Stimulated activated naive CD8-positive, alpha-beta T cell treated with anti-CD3 and anti-CD28 coated beads, Interleukin-15, Interleukin-2, amounts not matched to agents 100 ng/mL and 50 ng/mL, for 24 hours (primary cell): ENCODE measurements around the gene ARR3.
"Not testable (repeated sequence)": the region's sequence is repeated elsewhere in the genome, so short reads cannot be mapped to it uniquely, and the experiment has no call there.

Experiments used
- H3K27ac Mint-ChIP-seq: one replicate; pipeline ENCODE4 v1.8.0; 2021; ENCODE audit warnings: mild to moderate bottlenecking, mixed read lengths
- H3K27me3 Mint-ChIP-seq: one replicate; pipeline ENCODE4 v1.8.0; 2021; ENCODE audit warnings: mixed read lengths
- H3K36me3 Mint-ChIP-seq: one replicate; pipeline ENCODE4 v1.8.0; 2021; ENCODE audit warnings: low read depth, mixed read lengths
- H3K4me1 Mint-ChIP-seq: one replicate; pipeline ENCODE4 v1.8.0; 2021; ENCODE audit warnings: low read depth, mixed read lengths
- H3K4me3 Mint-ChIP-seq: one replicate; pipeline ENCODE4 v1.8.0; 2021; ENCODE audit warnings: mild to moderate bottlenecking, mixed read lengths
- H3K9me3 Mint-ChIP-seq: one replicate; pipeline ENCODE4 v1.8.0; 2021; ENCODE audit warnings: mixed read lengths

ARR3 gene

DNA sequence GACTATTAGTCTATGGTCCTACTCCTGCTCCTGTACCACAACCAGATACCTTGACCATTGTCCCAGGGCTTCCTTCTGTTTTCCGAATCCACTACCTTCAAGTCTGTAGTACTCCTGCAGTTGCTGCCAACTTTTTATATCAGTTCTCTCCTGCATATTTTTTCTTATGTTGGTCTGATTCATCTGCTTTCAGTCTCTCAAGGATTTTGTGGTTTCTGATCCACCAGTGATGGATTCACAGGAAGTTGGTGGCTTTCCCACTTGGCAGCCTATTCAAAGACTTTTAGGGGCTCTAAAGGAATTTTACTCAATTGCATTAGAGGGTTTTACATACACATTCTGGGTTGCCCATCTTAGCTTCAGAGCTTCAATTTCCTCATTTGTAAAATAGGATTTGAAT lies 45.4 kb downstream of the ARR3 start:
- Mint-ChIP-seq H3K4me3 (no peak overlapping the region), H3K27me3 (no peaks in the 10 kb centered on the region), H3K4me1 (no peaks in the 10 kb centered on the region), H3K36me3 (peaks cover 6% of the 10 kb centered on the region), H3K27ac (no peak overlapping the region), H3K9me3 (no peaks in the 10 kb centered on the region)

DNA sequence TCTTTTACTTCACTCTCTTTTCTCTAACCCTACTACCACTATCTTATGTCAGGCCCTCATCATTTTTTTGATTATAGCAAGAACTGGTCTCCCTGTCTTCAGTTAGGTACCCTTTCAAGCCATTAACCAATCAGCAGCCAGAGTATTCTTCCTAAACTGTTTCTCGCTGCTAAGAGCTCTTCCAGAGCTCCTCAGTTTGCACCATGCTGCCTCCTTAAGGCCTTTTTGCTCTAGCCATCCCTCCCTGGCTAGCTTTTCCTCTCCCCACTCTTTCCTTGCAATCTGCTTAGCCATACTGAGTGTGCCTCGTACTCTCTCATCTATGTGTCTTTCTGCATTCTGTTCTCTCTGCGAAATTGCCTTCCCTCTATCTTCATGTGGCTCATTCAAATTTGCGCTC lies 54.6 kb downstream of the ARR3 start:
- H3K27ac Mint-ChIP-seq, result no peak overlapping the region
- H3K9me3 Mint-ChIP-seq, result no peaks in the 10 kb centered on the region
- no peaks in the 10 kb centered on the region for H3K27me3 Mint-ChIP-seq
- peaks cover 3% of the 10 kb centered on the region for H3K36me3 Mint-ChIP-seq
- no peak overlapping the region for H3K4me3 Mint-ChIP-seq
- H3K4me1 Mint-ChIP-seq, result no peaks in the 10 kb centered on the region

DNA sequence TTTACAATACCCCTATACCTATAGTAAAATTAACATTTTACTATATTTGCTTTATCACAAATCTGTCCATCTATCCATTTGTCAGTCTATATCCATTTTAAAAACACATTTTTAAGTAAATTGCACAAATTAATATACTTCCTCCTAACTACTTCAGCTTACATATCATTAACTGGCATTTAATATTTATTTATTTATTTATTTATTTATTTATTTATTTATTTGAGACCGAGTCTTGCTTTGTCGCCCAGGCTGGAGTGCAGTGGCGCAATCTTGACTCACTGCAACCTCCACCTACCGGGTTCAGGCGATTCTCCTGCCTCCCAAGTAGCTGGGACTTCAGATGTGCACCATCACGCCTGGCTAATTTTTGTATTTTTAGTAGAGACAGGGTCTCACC lies 55.5 kb downstream of the ARR3 start:
- not testable (repeated sequence) for H3K4me3 Mint-ChIP-seq, H3K27ac Mint-ChIP-seq, H3K36me3 Mint-ChIP-seq, H3K4me1 Mint-ChIP-seq, H3K9me3 Mint-ChIP-seq, H3K27me3 Mint-ChIP-seq

DNA sequence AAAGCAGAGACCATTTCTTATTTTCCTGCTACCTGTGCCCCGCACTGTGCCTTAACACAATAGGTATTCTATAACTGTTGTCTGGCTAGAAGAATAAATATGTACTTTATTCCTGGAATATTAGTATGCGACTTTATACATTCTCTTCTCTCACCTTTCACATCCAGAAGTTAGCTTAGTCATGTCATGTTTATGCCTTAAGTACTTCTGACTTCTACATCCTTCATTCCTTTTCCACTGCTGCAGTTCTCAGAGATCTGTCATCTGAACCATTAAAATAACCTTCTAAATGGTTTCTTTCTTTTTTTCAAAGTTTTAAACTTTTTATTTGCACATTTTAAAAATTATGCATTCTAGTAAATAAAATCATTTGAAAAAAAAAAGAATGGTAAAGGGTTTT lies 56.2 kb downstream of the ARR3 start:
- H3K9me3 Mint-ChIP-seq, result no peaks in the 10 kb centered on the region
- no peak overlapping the region for H3K4me3 Mint-ChIP-seq
- no peaks in the 10 kb centered on the region for H3K27me3 Mint-ChIP-seq
- H3K4me1 Mint-ChIP-seq, result no peaks in the 10 kb centered on the region
- H3K27ac Mint-ChIP-seq, result no peak overlapping the region
- H3K36me3 Mint-ChIP-seq, result peaks cover 4% of the 10 kb centered on the region

DNA sequence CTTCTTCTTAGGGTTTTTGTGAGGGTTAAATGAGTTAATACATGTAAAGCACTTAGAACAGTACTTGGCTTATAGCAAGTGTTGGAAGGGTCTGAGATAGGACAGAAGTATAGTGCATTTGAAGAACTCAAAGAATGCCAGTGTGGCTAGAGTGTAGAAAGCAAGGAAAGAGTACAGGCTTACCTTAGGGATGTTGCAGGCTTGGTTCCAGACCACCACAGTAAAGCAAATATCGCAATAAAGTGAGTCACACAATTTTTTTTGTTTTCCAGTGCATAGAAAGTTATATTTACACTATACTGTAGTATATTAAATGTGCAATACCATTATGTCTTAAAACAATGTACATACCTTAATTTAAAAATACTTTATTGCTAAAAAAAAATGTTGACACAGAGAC lies 63.0 kb downstream of the ARR3 start:
- no peak overlapping the region for H3K4me3 Mint-ChIP-seq
- peaks cover 3% of the 10 kb centered on the region for H3K4me1 Mint-ChIP-seq
- peaks cover 11% of the 10 kb centered on the region for H3K36me3 Mint-ChIP-seq
- H3K27me3 Mint-ChIP-seq, result no peaks in the 10 kb centered on the region
- H3K27ac Mint-ChIP-seq, result no peak overlapping the region
- no peaks in the 10 kb centered on the region for H3K9me3 Mint-ChIP-seq
